ENCODE measurements around the gene TSPO. TPM values are rescaled to one million over a fixed set of nuclear protein-coding genes. Genes with fewer than 3 reads are reported as not detected.
"Not testable (repeated sequence)": the region's sequence is repeated elsewhere in the genome, so short reads cannot be mapped to it uniquely, and the experiment has no call there.

Gene TSPO
- total RNA-seq, result 305 TPM
- long read RNA-seq, transcript TSPO-202 (4 exons, 881 nt), result major isoform, 157 of 203 reads
- long read RNA-seq, partial matches to known transcripts, result 28 of 203 reads
- long read RNA-seq, other reads (novel, unspliced or antisense), result 14 of 203 reads

DNA sequence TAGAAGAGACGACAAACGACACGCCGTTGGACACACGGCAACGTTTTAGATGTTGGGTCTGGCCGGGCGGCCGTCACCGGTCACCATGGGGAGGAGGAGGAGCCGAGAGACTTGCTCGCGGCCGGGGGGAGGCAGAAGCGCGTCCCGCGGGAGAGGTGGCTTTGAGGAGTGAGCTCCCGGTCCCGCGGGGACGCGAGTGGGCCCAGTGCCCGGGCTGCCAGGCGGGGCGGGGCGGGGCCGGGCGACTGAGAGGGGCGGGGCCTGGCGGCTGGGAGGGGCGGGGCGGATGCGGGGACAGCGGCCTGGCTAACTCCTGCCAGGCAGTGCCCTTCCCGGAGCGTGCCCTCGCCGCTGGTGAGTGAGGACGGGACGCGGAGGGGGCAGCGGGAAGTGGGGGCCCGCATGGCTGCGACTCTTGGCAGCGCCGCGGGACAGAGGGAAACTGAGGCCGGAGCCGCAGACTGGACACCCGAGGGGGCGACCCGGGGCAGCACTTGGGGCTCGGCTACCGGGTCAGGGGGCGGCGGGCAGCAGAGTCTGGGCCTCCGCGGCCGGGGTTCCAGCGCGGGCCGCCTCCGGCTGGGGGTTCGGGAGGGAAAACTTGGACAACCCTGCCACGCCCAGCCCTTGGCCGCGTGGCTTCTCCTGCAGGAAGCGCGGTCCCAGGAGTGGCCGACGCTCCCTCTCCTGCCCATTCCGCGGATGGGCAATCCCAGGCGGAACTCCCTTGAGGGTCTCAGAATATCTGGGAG, at the start of gene TSPO:
TSS of gene TSPO (plus strand) at position 309 of the 752 bp plus-strand sequence. CDS start 7,680 bp downstream, outside the sequence.
- DNase-seq (ENCODE audit: low spot score), result peak; percentile 95

GRCh38 chr22:43104056-43104625, 47.2 kb upstream of the TSPO start:
- DNase-seq (ENCODE audit: low spot score), result not testable (repeated sequence)

GRCh38 chr22:43104950-43105349, 46.4 kb upstream of the TSPO start:
- DNase-seq (ENCODE audit: low spot score), result not testable (repeated sequence)

DNA sequence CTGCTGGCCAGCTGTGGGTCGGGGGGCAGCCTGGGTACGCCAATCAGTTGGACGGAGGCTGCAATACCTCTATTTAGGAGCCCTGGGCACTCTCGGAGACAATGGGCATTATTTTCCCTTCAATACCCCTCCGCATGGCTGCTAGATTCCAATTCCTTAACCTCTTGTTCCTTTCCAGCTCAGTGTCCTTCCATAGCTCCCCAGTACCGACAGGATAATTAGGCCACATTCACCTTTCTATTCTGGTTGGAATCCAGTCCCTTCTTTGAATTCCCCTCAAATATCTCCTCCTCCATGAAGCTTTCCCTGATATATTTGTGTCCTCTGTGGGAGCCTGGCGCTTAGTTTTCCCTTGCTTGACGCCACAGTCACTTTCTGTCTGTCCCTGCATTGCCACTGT, 45.1 kb upstream of the TSPO start:
- no peak for DNase-seq (ENCODE audit: low spot score)

GRCh38 chr22:43109511-43109910, 41.8 kb upstream of the TSPO start:
- no peak for DNase-seq (ENCODE audit: low spot score)

GRCh38 chr22:43109921-43110443, 41.4 kb upstream of the TSPO start:
- DNase-seq (ENCODE audit: low spot score), result no peak

- no peak for DNase-seq (ENCODE audit: low spot score)
Observed at GRCh38 chr22:43110444-43110926, 40.9 kb upstream of the TSPO start, which contains the start of gene BIK. TSS of gene BIK (plus strand) at chr22:43110750. CDS start at chr22:43124023, 13,273 bp downstream.

DNA sequence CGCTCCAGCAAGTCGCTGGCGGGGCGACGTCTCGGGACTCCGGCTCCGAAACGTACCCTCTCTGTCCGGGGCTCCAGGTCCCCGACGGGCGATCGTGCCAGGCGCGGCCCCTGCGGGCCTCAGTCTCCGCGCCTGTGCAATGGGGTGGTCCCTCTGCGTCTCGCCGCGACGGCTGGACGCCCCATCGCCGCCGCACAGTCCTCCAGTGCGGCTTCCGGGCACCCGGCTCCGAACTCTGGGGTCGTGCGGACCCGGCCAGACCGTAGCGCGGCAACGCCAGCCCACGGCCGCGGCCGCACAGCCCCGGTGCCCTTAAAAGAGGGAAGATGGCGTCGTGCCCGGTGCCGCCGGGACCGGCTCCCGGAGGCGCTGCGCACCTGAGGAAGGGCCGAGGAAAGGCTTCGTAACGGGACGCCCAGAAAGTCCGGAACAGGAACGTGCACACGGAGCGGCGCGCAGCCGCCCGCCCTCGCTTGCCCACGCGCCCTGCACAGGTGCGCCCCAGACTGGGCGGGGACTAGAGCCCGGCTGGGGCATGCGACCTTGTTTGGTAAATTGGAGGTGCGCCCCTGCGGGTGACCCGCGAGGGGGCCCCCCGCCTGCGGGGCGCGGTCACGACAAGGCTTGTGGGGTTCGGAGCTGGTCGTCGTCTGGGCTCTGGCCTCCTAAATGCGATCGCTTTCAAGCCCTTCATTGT, 40.3 kb upstream of the TSPO start:
- no peak for DNase-seq (ENCODE audit: low spot score)

- no peak for DNase-seq (ENCODE audit: low spot score)
Observed at GRCh38 chr22:43113526-43114251, 37.7 kb upstream of the TSPO start.

DNA sequence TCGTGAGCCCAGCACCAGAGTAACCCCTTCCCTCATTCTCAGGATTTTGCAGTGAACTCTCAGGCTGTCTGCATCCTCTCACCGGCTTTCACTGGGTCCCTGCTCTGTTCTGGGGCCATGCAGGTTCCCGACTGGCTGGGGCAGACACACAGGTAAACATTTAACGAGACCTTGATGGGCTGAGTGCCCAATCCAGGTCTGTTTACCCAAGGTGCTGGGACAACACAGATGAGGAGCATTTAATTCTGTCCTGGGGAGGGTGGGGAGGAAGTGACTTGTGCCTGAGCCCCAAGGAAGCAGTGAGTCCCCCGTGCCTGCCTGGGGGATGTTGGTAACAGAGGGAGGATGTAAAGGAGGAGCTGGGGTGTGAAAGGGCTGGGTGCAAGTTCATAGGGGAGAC, 36.4 kb upstream of the TSPO start:
- no peak for DNase-seq (ENCODE audit: low spot score)

DNA sequence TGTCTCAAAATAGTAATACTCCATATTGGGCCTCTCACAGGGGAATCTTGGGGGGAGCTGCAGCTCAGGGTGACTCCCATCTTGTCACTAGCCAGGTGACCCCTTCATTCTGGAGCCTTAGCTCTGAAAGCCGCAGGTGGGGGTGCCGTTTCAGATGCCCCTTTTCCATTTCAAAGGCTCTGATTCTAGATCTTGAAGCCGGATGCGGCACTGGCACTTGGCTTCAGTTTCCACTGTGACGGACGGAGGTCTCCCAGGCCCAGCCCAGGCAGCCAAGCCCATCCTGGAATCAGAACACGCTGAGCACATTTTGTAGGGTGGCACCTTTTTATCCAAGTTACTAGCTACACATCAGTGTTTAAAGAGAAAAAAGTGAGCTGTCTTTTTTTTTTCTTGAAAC, 34.4 kb upstream of the TSPO start:
- DNase-seq (ENCODE audit: low spot score), result no peak

DNA sequence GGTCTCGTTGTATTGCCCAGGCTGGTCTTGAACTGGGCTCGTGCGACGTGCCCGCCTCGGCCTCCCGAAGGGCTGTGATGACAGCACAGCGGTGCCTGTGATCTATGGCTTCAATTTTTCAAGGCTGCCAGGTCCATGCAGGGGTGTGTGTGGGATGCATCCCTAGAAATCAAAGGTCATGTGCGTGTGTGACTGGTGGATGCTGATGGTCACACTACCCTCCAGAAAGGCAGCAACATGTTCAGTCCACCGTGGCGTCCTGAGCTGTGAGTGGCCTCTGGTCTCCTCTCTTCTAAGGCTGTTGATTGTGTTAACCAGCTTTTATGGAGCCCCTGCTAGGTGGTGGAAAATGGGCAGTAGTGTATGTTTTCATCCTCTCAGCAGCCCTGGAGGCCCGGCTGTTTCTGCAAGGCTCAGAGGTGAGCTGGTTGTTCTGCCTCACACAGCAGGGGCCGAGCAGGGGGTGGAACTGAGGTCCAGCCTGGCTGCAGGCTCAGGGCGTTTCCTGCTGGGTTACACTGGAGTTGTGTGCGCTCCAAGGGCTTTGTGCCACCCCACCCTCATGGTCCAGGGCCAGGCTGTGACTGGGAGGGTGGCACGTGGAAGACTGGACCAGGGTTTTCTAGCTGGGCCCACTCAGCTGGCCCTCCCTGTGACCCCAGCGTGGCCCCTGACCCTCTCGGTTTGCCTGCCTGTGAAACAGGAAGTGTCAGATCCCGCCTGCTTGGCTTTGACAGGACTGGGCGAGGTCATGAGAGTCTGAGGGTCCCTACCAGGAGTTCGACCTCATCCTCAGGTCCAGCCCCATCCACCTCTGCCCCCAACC, 33.1 kb upstream of the TSPO start:
- no peak for DNase-seq (ENCODE audit: low spot score)

GRCh38 chr22:43118953-43119458, 32.4 kb upstream of the TSPO start:
- no peak for DNase-seq (ENCODE audit: low spot score)

DNA sequence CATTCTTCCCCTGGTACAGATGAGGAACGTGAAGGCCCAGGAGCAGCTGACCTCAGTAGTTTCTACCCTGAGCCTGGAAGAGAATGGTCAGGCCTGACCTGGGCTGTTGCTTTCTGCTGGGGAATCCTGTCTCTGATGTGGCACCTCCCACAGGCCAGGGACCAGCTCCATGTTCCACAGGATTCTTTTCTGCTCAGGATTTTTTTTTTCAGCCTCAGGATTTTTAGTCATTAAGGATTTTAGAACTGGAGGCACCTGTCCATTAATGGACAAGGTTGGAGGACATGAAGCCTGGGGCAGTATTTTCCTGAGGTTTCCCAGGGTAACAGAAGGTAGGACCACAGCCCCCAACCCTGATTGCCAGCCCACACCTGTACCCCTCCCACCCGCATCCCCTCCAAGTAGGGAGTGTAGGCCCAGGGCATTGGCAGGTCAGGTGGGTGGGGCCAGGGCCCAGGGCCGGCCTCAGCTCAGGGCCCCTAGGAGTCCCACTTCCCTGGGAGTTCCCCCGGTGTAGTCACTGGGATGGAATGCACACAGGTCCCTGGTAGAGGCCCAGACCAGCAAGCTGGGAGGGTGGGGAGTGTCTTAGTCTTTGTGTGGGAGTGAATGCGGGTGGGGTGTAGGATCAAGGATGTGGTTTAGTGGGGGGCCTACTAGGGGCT, 24.7 kb upstream of the TSPO start:
- no peak for DNase-seq (ENCODE audit: low spot score)

- no peak for DNase-seq (ENCODE audit: low spot score)
Observed at GRCh38 chr22:43127166-43127908, 24.0 kb upstream of the TSPO start.

- DNase-seq (ENCODE audit: low spot score), result no peak
Observed at GRCh38 chr22:43128116-43128515, 23.2 kb upstream of the TSPO start.

DNA sequence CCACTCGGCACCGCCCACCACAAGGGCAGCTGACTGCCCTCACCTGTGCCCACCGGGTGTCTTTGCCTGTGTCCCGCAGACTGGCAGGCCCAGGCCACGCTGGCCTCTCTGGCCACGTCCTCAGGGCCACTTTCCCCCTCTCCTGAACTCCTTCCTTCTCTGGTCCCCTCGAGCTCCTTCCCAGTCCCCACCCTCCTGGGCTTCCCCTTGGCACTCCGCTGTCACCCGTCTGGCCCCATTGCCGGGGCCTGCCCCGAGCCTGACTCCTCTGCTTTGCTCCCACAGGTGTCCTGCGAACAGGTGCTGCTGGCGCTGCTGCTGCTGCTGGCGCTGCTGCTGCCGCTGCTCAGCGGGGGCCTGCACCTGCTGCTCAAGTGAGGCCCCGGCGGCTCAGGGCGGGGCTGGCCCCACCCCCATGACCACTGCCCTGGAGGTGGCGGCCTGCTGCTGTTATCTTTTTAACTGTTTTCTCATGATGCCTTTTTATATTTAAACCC, 22.4 kb upstream of the TSPO start:
- no peak for DNase-seq (ENCODE audit: low spot score)

All from mesenteric fat pad (tissue), 1 donor.